ENCODE data around the gene AFF3. TPM values are rescaled to one million over a fixed set of nuclear protein-coding genes. Genes with fewer than 3 reads are reported as not detected.

The AFF3 gene
- total RNA-seq, 4 donors from 2014 or later = 2.1 to 7.3 (median 3.5) TPM

DNA sequence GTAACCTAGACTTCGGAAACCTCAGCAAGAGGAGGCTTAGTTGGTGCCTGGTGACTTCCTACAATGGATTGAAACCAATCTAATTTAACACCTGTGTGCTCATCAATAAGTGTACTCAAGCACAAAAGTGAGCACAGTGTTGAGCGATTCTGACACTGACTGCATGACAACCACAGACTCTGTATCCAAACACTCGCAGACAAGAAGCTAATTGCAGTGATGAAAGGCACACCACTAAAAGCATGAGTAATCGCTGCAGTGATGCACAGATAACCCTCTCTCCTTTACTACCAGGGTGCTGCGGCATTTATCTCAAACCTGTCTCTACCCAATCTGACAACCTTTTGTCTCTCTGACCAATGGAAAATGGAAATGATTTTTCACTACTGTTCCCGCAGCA, 168.1 kb downstream of the AFF3 start:
- WGBS, 2 donors = 78 to 94% methylated on average over 6 of the region's 6 CpGs
- intact Hi-C loops (cut with DNase I; ENCODE audit: low total_unique reads) = no loop called here
- DNase-seq (ENCODE audit: low spot score in 2 of 2) = no peak

DNA sequence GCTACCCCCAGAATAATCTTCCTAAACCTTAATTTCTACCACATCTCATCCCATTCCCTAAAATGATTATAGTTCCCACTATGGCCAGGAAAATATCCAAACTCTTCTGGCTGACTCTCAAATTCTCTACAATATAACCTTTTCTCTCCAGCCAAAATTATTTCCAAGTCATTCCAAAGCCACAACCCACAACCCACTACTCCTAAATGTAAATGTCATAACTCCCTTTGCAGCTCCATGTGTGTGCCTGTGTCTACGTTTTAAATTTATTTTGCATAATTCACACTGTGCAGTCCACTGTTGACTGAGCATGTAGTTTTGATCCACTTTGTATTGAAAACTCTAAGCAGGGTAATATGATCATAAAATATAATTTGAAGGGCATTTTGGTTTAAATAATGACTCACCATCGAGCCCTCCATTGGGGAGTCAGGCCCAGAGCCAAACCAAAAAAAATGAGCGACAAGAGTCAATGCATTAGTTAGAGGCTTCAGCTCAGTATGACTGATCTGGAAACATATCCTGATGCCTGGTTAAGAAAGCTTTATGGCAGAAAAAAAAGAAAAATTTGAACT, 171.0 kb downstream of the AFF3 start:
- intact Hi-C loops (cut with DNase I; ENCODE audit: low total_unique reads) = no loop called here
- WGBS, 2 donors = 50 to 73% methylated on average over 3 of the region's 3 CpGs
- no peak overlapping the region for H3K4me3 ChIP-seq (ENCODE audit: low read depth, poor library complexity, severe bottlenecking)
- no peak for TF ChIP-seq POLR2A (IDR thresholded peaks at IDR 0.05)
- TF ChIP-seq, protein P1, sequence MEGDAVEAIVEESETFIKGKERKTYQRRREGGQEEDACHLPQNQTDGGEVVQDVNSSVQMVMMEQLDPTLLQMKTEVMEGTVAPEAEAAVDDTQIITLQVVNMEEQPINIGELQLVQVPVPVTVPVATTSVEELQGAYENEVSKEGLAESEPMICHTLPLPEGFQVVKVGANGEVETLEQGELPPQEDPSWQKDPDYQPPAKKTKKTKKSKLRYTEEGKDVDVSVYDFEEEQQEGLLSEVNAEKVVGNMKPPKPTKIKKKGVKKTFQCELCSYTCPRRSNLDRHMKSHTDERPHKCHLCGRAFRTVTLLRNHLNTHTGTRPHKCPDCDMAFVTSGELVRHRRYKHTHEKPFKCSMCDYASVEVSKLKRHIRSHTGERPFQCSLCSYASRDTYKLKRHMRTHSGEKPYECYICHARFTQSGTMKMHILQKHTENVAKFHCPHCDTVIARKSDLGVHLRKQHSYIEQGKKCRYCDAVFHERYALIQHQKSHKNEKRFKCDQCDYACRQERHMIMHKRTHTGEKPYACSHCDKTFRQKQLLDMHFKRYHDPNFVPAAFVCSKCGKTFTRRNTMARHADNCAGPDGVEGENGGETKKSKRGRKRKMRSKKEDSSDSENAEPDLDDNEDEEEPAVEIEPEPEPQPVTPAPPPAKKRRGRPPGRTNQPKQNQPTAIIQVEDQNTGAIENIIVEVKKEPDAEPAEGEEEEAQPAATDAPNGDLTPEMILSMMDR (IDR thresholded peaks at IDR 0.05) = no peak
- DNase-seq (ENCODE audit: low spot score in 2 of 2) = no peak

More for the DNA sequence above, 168.1 kb downstream of the AFF3 start:
- no peak for TF ChIP-seq POLR2A (IDR thresholded peaks at IDR 0.05)
- TF ChIP-seq, protein P1 (IDR thresholded peaks at IDR 0.05) = no peak
- no peak overlapping the region for H3K4me3 ChIP-seq (ENCODE audit: low read depth, poor library complexity, severe bottlenecking)

DNA sequence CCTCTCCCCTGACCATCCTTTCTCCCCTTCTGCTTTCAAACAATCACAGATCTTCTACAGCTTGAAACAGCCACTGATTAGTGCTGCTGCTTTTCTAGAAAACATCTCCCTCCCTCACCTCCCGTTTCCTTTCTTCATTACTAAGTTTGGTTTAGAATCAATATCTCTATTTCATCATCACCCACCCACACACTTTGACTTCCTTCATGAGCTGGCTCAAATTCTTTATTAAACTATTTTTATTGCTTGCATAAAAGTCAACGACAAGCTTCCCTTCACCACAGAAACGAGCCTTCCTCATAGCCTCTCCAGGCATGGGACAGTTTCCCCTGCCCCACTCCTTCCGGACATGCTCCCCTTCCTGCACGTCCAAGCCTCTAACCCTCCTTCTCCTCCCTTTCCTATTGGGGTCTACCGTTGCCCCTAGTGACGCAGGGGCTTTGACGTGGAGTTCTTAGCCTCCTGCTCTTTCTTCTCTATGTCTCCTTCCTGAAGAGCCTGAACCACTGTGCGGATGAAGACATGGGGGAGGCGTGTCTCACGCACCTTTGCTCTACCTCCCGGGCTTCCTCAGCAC, 172.0 kb downstream of the AFF3 start:
- intact Hi-C loops (cut with DNase I; ENCODE audit: low total_unique reads) = no loop called here
- no peak overlapping the region for H3K4me3 ChIP-seq (ENCODE audit: low read depth, poor library complexity, severe bottlenecking)
- no peak for DNase-seq (ENCODE audit: low spot score in 2 of 2)
- WGBS, 2 donors = 75% methylated on average over 12 of the region's 12 CpGs
- TF ChIP-seq POLR2A (IDR thresholded peaks at IDR 0.05) = no peak
- TF ChIP-seq, protein P1 (IDR thresholded peaks at IDR 0.05) = no peak

DNA sequence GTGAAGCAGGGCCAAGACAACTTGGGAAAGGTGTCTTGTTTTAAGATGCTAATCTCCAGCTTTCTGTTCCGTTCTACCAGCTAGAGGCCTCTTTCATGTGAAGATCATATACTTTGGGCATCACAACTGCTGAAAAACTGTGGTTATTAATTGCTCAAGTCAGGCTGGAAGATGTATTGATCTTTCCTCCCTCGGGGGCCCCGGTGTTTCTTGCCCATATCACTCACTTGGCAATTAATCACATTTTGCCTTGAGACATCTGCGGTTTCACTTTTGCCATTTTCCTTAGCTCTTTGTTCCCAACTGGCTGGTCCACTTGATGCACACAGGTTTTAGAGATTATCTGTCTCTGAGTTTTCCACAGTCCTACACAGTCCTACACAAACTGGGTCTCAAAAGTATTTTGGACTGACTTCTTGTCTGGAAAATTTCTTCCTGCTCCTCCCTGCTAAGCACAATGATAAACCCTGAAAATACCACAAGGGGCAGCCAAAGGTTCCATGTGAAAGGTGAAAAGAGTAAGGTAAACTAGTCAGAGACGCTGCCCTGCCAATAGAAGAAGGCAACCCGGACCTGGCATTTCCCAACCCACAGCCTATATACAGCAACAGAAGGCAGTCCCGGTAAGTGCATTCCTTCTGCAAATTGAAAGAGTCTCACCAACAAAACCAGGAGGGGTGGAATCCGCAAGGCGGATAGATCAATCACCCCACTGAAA, 181.0 kb downstream of the AFF3 start:
- DNase-seq (ENCODE audit: low spot score in 2 of 2) = no peak
- TF ChIP-seq, protein P1 (IDR thresholded peaks at IDR 0.05) = no peak
- no peak for TF ChIP-seq POLR2A (IDR thresholded peaks at IDR 0.05)
- H3K4me3 ChIP-seq (ENCODE audit: low read depth, poor library complexity, severe bottlenecking) = no peak overlapping the region
- WGBS, 2 donors = 68 to 77% methylated on average over 9 of the region's 9 CpGs
- intact Hi-C loops (cut with DNase I; ENCODE audit: low total_unique reads) = no loop called here

DNA sequence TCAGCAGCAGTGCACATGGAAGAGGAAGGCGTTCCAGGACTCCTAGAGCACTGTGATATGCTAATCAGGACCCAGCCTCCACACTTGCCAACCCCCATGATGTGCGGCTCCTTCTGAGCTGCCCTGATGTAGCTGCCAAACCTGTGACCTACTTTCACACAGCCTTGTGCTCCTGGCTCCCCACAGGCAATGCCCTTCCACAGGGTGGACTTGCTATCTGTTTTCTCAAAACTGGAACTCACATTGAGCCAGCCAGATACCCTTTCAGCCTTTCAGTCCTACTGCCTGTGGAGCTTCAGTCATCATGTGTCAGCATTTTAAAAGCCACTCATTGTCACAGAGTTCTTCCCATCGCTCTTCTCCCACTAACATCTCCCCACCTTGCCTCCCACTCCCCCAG, 181.6 kb downstream of the AFF3 start:
- H3K4me3 ChIP-seq (ENCODE audit: low read depth, poor library complexity, severe bottlenecking) = no peak overlapping the region
- no peak for DNase-seq (ENCODE audit: low spot score in 2 of 2)
- 53 to 64% methylated on average over 3 of the region's 3 CpGs for WGBS, 2 donors
- intact Hi-C loops (cut with DNase I; ENCODE audit: low total_unique reads) = no loop called here
- no peak for TF ChIP-seq POLR2A (IDR thresholded peaks at IDR 0.05)
- TF ChIP-seq, protein P1 (IDR thresholded peaks at IDR 0.05) = no peak

All from lower leg skin (tissue), 4 donors.